ENCODE results near the gene NADSYN1.
A peak's percentile ranks its signal among the peaks of the same experiment; 100 is the strongest.

The NADSYN1 gene

GRCh38 chr11:71446942-71447688 lies 5.9 kb upstream of the NADSYN1 start:
- no peak for TF ChIP-seq CTCF (IDR thresholded peaks at IDR 0.05; ENCODE audit: low read depth, low read length)
- H3K4me3 ChIP-seq (ENCODE audit: low read depth, low read length), result peak overlapping the region; percentile 71

- peak overlapping the region; percentile 71 for H3K4me3 ChIP-seq (ENCODE audit: low read depth, low read length)
- no peak for TF ChIP-seq CTCF (IDR thresholded peaks at IDR 0.05; ENCODE audit: low read depth, low read length)
These were observed 5.2 kb upstream of the NADSYN1 start for GRCh38 chr11:71447791-71448256.

GRCh38 chr11:71448257-71449171 lies 4.5 kb upstream of the NADSYN1 start, which contains the start of gene DHCR7:
DHCR7 (minus strand) TSS chr11:71448393; CDS start chr11:71444952, 3,441 bp downstream.
- peak within 1 kb of the TSS; percentile 71 for H3K4me3 ChIP-seq (ENCODE audit: low read depth, low read length)
- no peak for TF ChIP-seq CTCF (IDR thresholded peaks at IDR 0.05; ENCODE audit: low read depth, low read length)

GRCh38 chr11:71449596-71449995 lies 3.4 kb upstream of the NADSYN1 start:
- TF ChIP-seq CTCF (IDR thresholded peaks at IDR 0.05; ENCODE audit: low read depth, low read length), result no peak
- peak overlapping the region; percentile 71 for H3K4me3 ChIP-seq (ENCODE audit: low read depth, low read length)

GRCh38 chr11:71450507-71450906 lies 2.5 kb upstream of the NADSYN1 start:
- no peak overlapping the region for H3K4me3 ChIP-seq (ENCODE audit: low read depth, low read length)
- TF ChIP-seq CTCF (IDR thresholded peaks at IDR 0.05; ENCODE audit: low read depth, low read length), result no peak

- no peak overlapping the region for H3K4me3 ChIP-seq (ENCODE audit: low read depth, low read length)
- TF ChIP-seq CTCF (IDR thresholded peaks at IDR 0.05; ENCODE audit: low read depth, low read length), result no peak
These were observed 2.1 kb upstream of the NADSYN1 start for GRCh38 chr11:71450939-71451338.

Measured in WI38 (cell line).